HG02642 (cell line): ENCODE measurements around the gene SPTBN5.

Source experiments
- ATAC-seq: cut with Tn5 transposase; IDR thresholded peaks from one replicate; pipeline ENCODE4 v1.9.1; 2021; ENCODE audit warnings: mild to moderate bottlenecking; ENCODE audit not compliant: unreplicated experiment, poor library complexity

The SPTBN5 gene

DNA sequence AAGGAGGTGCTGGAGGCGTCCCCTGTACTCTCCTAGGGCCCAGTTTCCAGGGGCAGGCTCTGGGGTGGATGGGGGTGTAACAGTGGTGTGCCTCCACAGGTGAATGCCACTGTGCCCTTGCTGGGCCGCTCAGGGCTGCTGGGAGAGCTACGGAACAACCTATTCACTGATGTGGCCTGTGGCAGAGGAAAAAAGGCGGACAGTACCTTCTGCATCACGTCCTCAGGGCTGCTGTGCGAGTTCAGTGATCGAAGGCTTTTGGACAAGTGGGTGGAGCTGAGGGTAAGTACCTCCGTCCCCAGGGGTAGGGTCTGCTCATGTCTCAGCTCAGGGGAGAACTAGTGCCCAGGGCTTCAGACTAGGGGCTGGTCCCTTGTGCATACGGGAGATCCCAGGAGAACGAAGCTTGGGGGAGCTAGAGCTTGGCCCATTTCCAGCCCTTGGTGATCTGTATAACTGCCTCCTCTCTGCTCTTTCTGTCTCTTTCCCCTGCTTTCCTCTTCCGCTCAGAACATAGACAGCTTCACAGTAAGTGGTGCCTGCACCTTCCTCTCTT is 81.0 kb downstream of the SPTBN5 start:
- ATAC-seq, result no peak

GRCh38 chr15:41811432-41812195 is 82.2 kb downstream of the SPTBN5 start:
- ATAC-seq, result no peak

DNA sequence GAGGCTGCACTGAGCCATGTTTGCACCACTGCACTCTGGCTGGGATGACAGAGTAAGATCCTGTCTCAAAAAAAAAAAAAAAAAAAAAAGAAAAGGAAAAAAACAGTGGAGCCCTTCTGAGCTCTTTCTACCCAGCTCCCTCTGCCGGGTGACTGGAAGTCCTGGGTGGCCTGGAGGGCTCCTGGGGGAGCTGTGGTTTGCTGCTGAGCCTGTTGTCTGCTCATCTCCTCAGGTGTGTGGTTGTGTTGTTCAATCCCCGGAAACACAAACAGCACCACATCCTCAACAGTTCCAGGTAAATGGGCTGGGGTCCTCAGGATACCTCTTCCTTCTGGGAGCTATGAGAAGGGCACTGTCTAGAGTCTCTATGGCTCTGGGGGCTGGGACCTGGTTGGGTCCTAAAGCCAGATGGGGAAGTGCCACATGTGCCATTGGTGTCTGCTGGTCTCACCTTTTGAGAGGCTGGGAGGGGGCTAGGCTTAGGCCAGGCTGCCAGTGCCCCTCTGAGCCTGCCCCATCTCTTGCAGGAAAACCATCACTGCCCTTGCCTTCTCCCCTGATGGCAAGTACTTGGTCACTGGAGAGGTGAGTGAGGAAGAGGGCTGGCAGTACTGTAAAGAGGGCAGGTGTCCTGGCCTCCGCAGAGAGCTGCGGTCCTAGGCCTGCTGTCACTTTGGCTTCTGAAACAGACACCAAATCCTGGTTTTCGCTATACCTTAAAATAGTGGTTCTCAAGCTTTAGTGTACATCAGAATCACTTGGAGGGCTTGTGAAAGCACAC is 83.0 kb downstream of the SPTBN5 start:
- no peak for ATAC-seq

DNA sequence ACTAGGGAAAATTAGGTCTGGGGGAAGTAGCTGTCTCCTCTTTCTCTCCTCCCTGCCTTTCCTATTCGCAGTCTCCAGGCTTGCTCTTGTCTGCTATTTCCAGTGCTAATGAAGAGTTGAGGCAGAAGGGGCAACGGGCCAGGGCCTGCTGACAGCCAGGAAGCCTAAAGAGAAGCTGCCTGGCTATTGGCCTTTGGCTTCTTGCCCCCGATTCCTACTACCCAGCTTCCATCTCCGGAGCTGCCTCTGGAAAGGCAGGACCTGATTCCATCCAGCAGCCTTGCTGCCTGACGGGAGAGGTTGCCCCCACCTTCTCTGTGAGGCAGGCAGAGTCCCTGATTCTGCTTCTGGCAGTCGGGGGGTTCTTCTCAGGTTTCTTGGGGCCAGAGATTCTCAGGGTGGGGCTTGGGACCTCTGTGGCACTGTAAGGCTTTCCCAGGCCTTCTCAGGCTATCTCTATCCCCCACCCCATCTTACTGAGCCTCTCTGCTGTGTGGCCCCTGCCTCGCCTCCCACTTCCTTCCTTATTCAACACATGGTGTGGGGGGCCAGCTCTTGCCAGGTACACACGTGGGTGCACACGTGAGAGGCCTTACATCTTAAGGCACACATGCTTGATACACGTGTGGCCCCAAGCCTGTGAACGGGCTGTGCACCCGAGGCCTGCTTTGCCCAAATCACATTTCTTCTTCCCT is 84.2 kb downstream of the SPTBN5 start:
- no peak for ATAC-seq

DNA sequence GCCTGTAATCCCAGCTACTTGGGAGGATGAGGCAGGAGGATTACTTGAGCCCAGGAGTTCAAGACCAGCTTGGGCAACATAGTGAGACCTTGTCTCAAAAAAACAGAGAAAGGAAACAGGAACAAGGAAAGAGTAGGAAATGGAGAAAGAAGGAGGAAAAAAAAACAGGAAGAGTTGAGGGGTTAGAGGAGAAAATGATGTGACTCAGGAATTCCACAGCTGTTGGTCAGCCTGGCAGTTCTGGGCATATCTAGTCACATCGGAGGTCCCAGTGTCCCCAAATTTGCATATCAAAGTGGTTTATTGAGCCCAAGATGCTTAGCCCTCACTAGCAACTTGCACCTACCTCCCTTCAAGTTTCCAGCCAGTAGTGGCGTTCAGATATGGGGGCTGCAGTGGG is 84.7 kb downstream of the SPTBN5 start:
- ATAC-seq, result no peak

DNA sequence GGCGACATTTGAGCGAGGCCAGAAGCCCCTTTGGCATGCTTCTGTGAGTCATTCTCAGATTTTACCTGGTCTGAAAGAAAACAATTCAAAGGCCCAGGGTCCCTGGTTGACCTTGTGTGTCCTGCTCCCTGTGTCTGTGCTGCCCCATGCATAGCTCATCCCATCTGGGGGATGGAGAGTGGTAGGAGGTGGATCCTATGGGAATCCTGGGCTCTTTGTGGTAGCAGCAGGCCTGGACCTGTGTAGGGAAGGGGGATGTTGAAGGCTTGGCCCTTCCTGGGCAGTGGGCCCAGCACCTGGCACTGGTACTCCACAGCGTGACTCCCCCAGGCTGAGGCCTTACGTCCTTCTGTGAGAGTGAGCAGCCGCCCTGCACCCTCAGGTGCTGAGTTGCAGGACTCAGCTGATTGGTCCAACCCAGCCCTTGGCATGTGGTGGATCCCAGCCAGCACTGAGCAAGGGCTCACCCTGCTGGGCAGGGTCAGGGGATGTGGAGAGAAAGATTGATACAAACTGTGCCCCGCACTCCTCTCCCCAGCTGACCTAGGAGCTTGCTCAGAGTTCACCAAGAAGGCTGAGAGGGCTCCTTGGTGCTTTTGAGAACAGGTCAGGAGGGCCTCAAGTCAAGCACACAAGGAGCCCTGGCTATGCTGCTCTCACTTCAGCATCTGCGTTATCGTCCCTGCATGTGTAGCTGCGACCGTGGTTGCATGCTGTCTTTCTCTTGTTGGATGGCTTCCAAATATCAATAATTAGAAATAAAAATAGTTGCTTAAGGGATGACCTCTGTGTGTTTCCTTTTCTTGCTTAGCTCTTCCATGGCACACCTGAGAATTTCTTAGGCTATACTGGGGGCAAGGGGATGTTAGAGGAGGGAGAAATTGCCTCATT is 87.3 kb downstream of the SPTBN5 start:
- no peak for ATAC-seq

DNA sequence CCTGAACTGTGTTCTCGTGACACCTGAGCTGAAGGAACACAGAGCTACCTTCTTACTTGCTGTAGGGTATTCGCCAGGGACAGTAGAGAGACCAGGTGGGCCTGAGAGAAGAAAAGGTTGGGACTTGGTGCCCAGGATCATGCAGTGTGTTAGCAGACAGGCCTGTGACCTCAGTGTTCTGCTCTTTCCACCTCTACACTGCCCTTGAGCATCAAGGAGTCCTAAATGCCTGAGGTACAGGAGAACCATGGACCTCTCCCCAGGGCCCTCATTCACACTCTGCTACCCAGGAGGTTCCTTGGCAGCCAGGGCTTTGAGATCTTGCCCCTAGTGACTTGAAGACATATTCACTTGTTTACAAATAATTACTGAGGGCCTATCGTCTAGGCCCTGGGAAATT is 88.1 kb downstream of the SPTBN5 start:
- no peak for ATAC-seq

DNA sequence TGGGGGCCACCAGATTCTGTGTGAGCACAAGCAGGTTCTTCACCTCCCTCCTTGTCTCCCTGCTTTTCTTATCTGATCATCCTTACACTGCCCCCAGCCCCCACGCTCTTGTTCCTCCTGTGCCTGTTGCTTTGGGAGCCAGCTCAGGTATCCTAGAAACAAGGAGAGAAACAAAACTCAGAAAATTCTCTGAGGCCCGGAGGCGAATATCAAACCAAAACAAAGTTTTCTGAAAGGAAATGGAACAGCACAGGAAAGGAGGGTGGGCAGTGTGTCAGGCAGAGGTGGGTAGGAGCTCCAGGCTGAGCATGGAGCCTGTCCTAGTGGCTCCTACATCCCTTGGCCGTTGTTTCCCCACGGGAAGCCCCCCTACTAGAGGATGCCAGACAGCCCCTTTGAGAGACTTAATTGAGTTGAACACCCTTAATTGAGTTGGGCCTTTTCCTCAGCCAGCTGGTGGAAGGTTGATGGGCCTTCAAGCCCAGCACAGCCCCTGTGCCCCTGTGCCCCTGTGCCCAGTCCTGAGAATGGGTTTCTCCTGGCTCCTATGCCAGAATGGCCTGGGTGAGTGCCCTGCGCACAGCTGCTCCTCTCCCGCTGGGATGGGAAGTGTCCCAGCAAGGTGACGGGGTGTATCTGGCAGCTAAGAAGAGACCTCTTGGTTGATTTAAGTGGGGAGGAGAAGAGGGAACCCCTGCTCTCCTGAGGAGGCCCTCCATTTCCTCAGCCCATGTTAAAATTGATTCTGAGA is 88.8 kb downstream of the SPTBN5 start:
- ATAC-seq, result no peak

- no peak for ATAC-seq
Measured at GRCh38 chr15:41804361-41804760, 89.5 kb downstream of the SPTBN5 start.

DNA sequence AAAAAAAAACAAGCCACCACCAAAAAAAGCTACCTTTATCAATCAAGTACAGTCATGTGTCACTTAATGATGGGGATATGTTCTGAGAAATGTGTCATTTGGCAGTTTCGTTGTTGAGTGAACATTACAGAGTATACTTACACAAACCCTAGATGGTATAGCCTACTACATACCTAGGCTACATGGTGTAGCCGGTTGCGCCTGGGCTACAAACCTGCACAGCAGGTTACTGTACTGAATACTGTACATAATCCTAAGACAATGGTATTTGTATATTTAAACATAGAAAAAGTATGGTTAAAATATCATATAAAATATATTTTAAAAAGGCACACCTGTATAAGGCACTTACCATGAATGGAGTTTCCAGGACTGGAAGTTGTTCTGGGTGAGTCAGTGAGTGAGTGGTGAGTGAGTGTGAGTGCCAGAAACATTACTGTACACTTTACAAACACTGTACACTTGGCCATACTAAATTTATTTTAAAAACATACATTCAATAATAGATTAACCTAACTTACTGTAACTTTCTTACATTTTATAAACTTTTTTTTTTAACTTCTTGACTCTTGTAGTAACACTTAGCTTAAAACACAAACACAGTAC is 91.9 kb downstream of the SPTBN5 start:
- ATAC-seq, result no peak

- no peak for ATAC-seq
Measured at GRCh38 chr15:41801185-41801584, 92.7 kb downstream of the SPTBN5 start.

- no peak for ATAC-seq
Measured at GRCh38 chr15:41799488-41799805, 94.4 kb downstream of the SPTBN5 start.

DNA sequence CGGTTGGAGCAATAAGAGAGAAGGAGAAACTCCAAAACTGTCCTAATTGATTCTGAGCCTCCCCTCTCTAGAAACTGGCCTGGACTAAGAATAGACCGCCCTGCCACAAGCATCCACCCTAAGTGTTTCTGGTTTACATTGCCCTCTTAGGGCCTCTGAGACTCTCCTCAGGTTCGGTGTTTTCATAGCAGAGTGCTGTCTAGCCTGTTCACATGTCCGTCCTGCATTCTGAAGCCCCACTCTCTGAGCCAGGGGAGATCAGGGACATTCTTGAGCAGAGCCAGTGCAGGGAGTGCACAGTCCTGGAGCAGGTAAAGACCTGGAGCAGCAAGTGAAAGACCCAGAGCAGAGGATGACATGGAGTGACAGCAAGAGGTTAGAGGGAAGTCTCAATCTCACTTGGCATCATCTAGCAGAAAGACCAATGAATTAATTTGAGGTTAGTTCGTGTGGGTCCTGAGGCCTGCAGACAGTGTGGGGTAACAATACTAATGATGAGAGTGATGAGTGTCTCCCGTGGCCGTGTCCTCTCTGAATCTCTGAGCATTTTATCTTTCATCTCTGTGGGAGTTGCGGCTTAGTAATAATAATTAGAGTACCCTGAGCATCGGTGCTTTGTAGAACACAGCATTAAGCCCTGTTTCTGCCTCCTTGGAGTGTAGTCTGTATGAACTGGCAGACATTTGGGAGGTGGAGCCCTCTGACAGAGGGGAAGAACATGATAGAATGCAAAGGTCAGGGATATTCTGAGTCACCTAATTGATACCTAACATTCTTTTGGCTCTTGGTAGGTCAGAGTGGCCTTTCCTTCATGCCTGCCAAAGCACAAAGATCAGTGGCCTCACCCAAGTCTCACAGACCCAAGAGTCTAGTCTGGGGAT is 95.0 kb downstream of the SPTBN5 start:
- no peak for ATAC-seq
